GM12801 (cell line): ENCODE results near the gene DRD4.

Source experiments
- CTCF ChIP-seq: IDR thresholded peaks from one replicate; pipeline ENCODE4 v1.5.1; 2011; ENCODE audit warnings: control low read depth; ENCODE audit not compliant: insufficient read length; ENCODE audit errors: extremely low read depth

Gene DRD4

DNA sequence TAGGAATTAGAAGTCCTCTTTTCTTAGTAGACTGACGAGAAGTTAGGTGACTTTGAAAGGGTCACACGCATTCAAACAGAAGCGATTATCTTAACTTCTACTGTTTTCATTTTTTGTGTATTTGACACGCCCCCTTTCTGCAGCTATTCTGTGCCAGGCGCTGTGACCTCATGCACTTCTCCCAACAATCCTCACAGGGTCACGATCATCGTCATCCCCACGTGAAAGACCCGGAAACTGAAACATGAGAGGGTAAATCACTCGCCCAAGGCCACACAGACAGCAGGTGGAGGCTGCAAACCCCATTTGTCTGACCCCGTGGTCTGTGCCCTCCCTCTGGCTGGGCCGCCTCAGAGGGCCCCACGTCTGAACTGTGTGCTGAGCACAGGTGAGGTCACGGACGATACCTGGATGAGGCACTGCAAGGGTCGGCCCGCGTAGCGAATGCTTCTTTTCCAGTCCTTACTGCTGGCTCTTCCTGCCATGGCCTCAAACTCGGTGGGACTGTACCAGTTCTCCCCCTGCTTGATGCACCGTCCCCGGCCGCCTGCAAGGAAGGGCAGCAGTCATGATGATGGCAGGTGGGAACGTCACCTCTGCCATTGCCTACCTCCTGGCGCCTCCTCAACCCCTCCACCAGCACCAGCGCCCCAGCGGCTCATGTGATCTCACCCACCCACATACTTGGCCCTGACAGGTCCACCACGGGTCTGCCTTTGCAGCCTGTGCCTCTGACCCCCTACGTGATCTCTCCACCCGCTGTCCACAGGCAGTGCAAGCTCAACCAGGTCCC lies 49.6 kb downstream of the DRD4 start:
- no peak for TF ChIP-seq CTCF

GRCh38 chr11:687751-688150 lies 50.7 kb downstream of the DRD4 start:
- no peak for TF ChIP-seq CTCF

DNA sequence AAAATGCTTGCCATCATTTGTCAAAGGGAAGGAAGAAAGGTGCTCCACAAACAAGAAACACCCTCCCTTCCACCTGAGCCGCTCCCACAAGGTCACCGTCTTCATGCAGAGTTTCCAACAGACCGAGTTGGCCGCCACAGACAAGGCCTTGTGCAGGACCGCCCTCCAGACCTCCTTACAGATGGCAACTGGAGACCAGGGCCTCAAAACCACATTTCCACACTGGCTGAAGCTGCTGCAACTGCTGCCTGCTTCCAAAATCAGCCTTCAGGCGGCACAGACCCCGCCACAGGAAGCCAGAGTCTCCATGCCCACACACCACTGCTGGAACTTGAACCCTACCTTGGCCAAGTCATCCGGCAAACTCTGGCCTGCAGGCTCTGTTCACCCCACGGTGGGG lies 51.6 kb downstream of the DRD4 start:
- TF ChIP-seq CTCF, result no peak

GRCh38 chr11:689625-690024 lies 52.6 kb downstream of the DRD4 start:
- no peak for TF ChIP-seq CTCF
